GM12872 (cell line): ENCODE measurements around the gene TEDC2.

Experiments used
- CTCF ChIP-seq: IDR thresholded peaks from 3 replicates; pipeline ENCODE4 v1.5.1; 2011; ENCODE audit warnings: low read depth, mild to moderate bottlenecking, low read length, moderate library complexity; ENCODE audit not compliant: insufficient read depth

TEDC2 gene

GRCh38 chr16:2476345-2476720 is 16.4 kb downstream of the TEDC2 start:
- TF ChIP-seq CTCF, result no peak

GRCh38 chr16:2476741-2477140 is 16.8 kb downstream of the TEDC2 start:
- no peak for TF ChIP-seq CTCF

GRCh38 chr16:2477327-2477726 is 17.4 kb downstream of the TEDC2 start:
- TF ChIP-seq CTCF, result no peak

- TF ChIP-seq CTCF, result no peak
These were observed 18.4 kb downstream of the TEDC2 start for GRCh38 chr16:2478279-2478678.

GRCh38 chr16:2480948-2481347 is 21.0 kb downstream of the TEDC2 start:
- no peak for TF ChIP-seq CTCF

- TF ChIP-seq CTCF, result no peak
These were observed 21.8 kb downstream of the TEDC2 start for GRCh38 chr16:2481676-2482075.

GRCh38 chr16:2482249-2482648 is 22.3 kb downstream of the TEDC2 start:
- TF ChIP-seq CTCF, result no peak
